Loucy (cell line): ENCODE results near the gene SNX20.

Experiments used
- H2AFZ ChIP-seq: fragments of 200-600 bp; sonication (generic); 2 replicates; pipeline ENCODE4 v1.6.0; 2016; ENCODE audit warnings: antibody characterized with exemption, mild to moderate bottlenecking, low read length, moderate library complexity
- H3F3A ChIP-seq: fragments of 200-600 bp; 2 replicates; pipeline ENCODE4 v1.6.0; 2016; ENCODE audit warnings: antibody characterized with exemption, low read depth, mild to moderate bottlenecking
- H3K27me3 ChIP-seq: fragments of 200-600 bp; sonication (generic); 2 replicates; pipeline ENCODE4 v1.6.1; 2014; ENCODE audit warnings: low read length, mild to moderate bottlenecking; ENCODE audit not compliant: insufficient read depth, poor library complexity, severe bottlenecking
- H3K36me3 ChIP-seq: fragments of 200-600 bp; sonication (generic); 2 replicates; pipeline ENCODE4 v1.6.1; 2016; ENCODE audit warnings: low read length; ENCODE audit not compliant: insufficient read depth
- H3K4me1 ChIP-seq: fragments of 200-600 bp; sonication (generic); 2 replicates; pipeline ENCODE4 v1.5.1; 2014; ENCODE audit warnings: low read length, mild to moderate bottlenecking; ENCODE audit not compliant: insufficient read depth, poor library complexity, severe bottlenecking
- H3K4me2 ChIP-seq: fragments of 200-600 bp; sonication (generic); 2 replicates; pipeline ENCODE4 v1.6.0; 2014; ENCODE audit warnings: antibody characterized with exemption, low read length, low read depth, mild to moderate bottlenecking; ENCODE audit not compliant: poor library complexity, severe bottlenecking
- H3K4me3 ChIP-seq: fragments of 200-600 bp; sonication (generic); 2 replicates; pipeline ENCODE4 v1.5.1; 2014; ENCODE audit warnings: low read length, mild to moderate bottlenecking, mixed read lengths; ENCODE audit not compliant: poor library complexity, severe bottlenecking
- H3K79me2 ChIP-seq: fragments of 200-600 bp; sonication (generic); 2 replicates; pipeline ENCODE4 v1.6.1; 2014; ENCODE audit warnings: low read length; ENCODE audit not compliant: insufficient read depth
- H3K9ac ChIP-seq: fragments of 200-600 bp; sonication (generic); 2 replicates; pipeline ENCODE4 v1.6.0; 2014; ENCODE audit warnings: mild to moderate bottlenecking, low read depth, low read length, moderate library complexity; ENCODE audit not compliant: poor library complexity, severe bottlenecking
- H3K9me2 ChIP-seq: fragments of 200-600 bp; sonication (generic); replicated peaks from 2 replicates; pipeline ENCODE4 v1.6.1; 2016; ENCODE audit warnings: low read depth, low read length, mixed read lengths
- H3K9me3 ChIP-seq: fragments of 200-600 bp; sonication (generic); 2 replicates; pipeline ENCODE4 v1.6.1; 2014; ENCODE audit warnings: mild to moderate bottlenecking, antibody characterized with exemption, low read length, low read depth; ENCODE audit not compliant: insufficient read depth
- H4K20me1 ChIP-seq: fragments of 200-600 bp; sonication (generic); 2 replicates; pipeline ENCODE4 v1.6.0; 2014; ENCODE audit warnings: antibody characterized with exemption, low read length, mild to moderate bottlenecking; ENCODE audit not compliant: insufficient read depth, poor library complexity, severe bottlenecking
- EZH2phosphoT487 ChIP-seq: fragments of 200-600 bp; IDR thresholded peaks from 2 replicates; pipeline ENCODE4 v1.6.1; 2018; ENCODE audit warnings: antibody characterized with exemption, mild to moderate bottlenecking, moderate library complexity, borderline replicate concordance
- TF ChIP-seq, protein P1 (sequence below): fragments of 200-600 bp; sonication (generic); conservative IDR thresholded peaks from 2 replicates; pipeline ENCODE4 v1.5.1; 2014; ENCODE audit warnings: mild to moderate bottlenecking, antibody characterized with exemption, low read length

SNX20 gene

GRCh38 chr16:50638816-50639670 lies 42.1 kb downstream of the SNX20 start:
- Histone ChIP-seq H4K20me1 (no peaks in the 10 kb centered on the region), H3K9me3 (no peaks in the 10 kb centered on the region), H3K9ac (no peak overlapping the region), H3K36me3 (no peaks in the 10 kb centered on the region), H3K4me2 (no peak overlapping the region), H2AFZ (no peak overlapping the region), H3K79me2 (no peaks in the 10 kb centered on the region), H3K27me3 (no peaks in the 10 kb centered on the region), H3F3A (no peaks in the 10 kb centered on the region), H3K4me3 (no peak overlapping the region), H3K4me1 (peaks cover 4% of the 10 kb centered on the region), H3K9me2 (no peaks in the 10 kb centered on the region)
- no peak for TF ChIP-seq EZH2phosphoT487
- TF ChIP-seq, protein P1, sequence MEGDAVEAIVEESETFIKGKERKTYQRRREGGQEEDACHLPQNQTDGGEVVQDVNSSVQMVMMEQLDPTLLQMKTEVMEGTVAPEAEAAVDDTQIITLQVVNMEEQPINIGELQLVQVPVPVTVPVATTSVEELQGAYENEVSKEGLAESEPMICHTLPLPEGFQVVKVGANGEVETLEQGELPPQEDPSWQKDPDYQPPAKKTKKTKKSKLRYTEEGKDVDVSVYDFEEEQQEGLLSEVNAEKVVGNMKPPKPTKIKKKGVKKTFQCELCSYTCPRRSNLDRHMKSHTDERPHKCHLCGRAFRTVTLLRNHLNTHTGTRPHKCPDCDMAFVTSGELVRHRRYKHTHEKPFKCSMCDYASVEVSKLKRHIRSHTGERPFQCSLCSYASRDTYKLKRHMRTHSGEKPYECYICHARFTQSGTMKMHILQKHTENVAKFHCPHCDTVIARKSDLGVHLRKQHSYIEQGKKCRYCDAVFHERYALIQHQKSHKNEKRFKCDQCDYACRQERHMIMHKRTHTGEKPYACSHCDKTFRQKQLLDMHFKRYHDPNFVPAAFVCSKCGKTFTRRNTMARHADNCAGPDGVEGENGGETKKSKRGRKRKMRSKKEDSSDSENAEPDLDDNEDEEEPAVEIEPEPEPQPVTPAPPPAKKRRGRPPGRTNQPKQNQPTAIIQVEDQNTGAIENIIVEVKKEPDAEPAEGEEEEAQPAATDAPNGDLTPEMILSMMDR = no peak

- no peaks in the 10 kb centered on the region for H3K36me3 ChIP-seq
- no peaks in the 10 kb centered on the region for H4K20me1 ChIP-seq
- no peaks in the 10 kb centered on the region for H3K79me2 ChIP-seq
- H3F3A ChIP-seq = no peaks in the 10 kb centered on the region
- H2AFZ ChIP-seq = no peak overlapping the region
- no peak overlapping the region for H3K9ac ChIP-seq
- no peaks in the 10 kb centered on the region for H3K9me3 ChIP-seq
- TF ChIP-seq, protein P1 = no peak
- TF ChIP-seq EZH2phosphoT487 = no peak
- no peaks in the 10 kb centered on the region for H3K9me2 ChIP-seq
- H3K27me3 ChIP-seq = no peaks in the 10 kb centered on the region
- no peak overlapping the region for H3K4me3 ChIP-seq
- H3K4me2 ChIP-seq = no peak overlapping the region
- peaks cover under 1% of the 10 kb centered on the region for H3K4me1 ChIP-seq
Observed at GRCh38 chr16:50637716-50638602, 43.2 kb downstream of the SNX20 start.

DNA sequence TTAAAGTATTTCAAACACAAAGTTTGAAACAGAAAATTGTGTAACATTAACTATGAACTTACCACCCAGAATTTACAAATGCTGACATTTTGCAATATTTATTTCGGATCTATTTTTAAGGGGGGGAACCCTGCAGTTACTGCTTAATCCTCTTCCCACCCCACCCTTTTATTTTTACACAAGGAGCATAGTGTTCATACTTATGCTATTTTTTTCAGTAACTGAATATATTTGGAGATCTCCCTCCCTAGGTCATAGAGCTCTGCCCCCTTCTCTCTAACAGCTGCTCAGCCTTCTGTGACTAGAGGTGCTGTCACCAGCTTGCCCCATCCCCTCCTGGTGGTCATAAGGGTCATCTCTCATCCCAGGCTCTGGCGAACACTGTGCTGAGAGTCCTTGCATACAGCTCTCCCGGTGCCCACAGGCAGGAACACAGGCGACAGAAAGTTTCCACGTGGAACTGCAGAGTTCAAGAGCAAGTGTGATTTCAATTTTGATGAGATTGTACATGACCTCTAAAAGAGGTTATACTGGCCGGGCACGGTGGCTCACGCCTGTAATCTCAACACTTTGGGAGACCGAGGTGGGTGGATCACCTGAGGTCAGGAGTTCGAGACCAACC lies 44.2 kb downstream of the SNX20 start:
- Histone ChIP-seq H3K36me3 (no peaks in the 10 kb centered on the region), H3K4me2 (no peak overlapping the region), H3K79me2 (no peaks in the 10 kb centered on the region), H3K4me3 (no peak overlapping the region), H3K9ac (no peak overlapping the region), H4K20me1 (no peaks in the 10 kb centered on the region), H2AFZ (no peak overlapping the region), H3F3A (no peaks in the 10 kb centered on the region), H3K27me3 (no peaks in the 10 kb centered on the region), H3K9me3 (no peaks in the 10 kb centered on the region), H3K4me1 (no peaks in the 10 kb centered on the region), H3K9me2 (no peaks in the 10 kb centered on the region)
- no peak for TF ChIP-seq EZH2phosphoT487
- TF ChIP-seq, protein P1 = no peak
